Measurements from ENCODE around the gene XKR7. TPM values are rescaled to one million over a fixed set of nuclear protein-coding genes. Genes with fewer than 3 reads are reported as not detected.
"Not testable (repeated sequence)": the region's sequence is repeated elsewhere in the genome, so short reads cannot be mapped to it uniquely, and the experiment has no call there.

XKR7 gene
- total RNA-seq, 2 donors from 2014 or later: not detected

DNA sequence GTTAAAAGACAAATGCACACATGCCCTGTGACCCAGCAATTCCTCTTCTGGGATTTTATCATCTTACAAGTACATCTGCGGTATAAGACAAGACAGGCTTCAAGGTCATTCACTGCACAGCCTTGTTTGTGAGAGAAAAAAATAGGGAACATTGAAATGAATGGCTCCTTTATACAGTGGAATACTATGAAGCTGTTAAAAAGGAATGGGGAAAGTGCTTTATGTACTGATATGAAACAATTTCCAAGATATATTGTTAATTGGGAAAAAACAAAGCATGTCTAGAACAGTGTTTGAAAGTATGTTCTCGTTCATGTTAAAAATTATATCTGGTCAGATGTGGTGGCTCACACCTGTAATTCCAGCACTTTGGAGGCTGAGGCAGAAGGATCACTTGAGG, 41.5 kb upstream of the XKR7 start:
- Histone ChIP-seq H3K9me3 (no peaks in the 10 kb centered on the region), H3K4me1 (ENCODE audit: control insufficient read depth in 1 of 2, low read depth in 2 of 2) (no peaks in the 10 kb centered on the region), H3K36me3 (no peaks in the 10 kb centered on the region), H3K4me3 (no peak overlapping the region), H3K27me3 (replicated peaks; ENCODE audit: insufficient read depth) (no peaks in the 10 kb centered on the region), H3K27ac (no peak overlapping the region)
- TF ChIP-seq, protein P1, sequence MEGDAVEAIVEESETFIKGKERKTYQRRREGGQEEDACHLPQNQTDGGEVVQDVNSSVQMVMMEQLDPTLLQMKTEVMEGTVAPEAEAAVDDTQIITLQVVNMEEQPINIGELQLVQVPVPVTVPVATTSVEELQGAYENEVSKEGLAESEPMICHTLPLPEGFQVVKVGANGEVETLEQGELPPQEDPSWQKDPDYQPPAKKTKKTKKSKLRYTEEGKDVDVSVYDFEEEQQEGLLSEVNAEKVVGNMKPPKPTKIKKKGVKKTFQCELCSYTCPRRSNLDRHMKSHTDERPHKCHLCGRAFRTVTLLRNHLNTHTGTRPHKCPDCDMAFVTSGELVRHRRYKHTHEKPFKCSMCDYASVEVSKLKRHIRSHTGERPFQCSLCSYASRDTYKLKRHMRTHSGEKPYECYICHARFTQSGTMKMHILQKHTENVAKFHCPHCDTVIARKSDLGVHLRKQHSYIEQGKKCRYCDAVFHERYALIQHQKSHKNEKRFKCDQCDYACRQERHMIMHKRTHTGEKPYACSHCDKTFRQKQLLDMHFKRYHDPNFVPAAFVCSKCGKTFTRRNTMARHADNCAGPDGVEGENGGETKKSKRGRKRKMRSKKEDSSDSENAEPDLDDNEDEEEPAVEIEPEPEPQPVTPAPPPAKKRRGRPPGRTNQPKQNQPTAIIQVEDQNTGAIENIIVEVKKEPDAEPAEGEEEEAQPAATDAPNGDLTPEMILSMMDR (IDR thresholded peaks at IDR 0.05): no peak
- ATAC-seq (ENCODE audit: insufficient number of reproducible peaks, low FRiP score, low read depth): no peak
- DNase-seq (ENCODE audit: low spot score): no peak

DNA sequence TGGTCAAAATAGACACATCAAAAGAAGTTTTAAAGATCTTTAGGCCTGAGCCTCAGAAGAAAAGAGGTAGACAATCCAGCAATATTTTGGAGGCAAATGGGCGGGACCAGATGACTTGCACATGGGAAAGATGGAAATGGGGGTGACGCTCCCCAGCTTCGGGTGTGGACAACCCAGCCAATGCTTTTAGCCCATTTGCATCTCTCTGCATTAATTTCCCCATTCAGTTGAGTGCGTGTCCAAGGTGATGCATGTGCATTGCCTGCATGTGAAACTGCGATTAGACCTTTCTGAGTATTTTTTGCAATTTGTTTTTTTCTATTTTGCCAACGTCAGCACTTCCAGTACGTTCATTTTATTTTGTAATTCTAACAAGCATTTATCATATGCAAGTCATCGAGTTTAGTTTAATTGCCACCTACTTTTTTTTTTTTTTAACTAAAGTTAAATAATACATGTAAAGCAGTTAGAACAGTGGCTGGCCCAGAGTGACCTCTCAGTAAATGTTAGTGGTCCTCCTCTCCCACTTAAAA, 40.3 kb upstream of the XKR7 start:
- no peaks in the 10 kb centered on the region for H3K36me3 ChIP-seq
- no peak overlapping the region for H3K27ac ChIP-seq
- H3K4me3 ChIP-seq: no peak overlapping the region
- no peaks in the 10 kb centered on the region for H3K9me3 ChIP-seq
- DNase-seq (ENCODE audit: low spot score) (no peak), ATAC-seq (ENCODE audit: insufficient number of reproducible peaks, low FRiP score, low read depth) (no peak)
- no peaks in the 10 kb centered on the region for H3K27me3 ChIP-seq (replicated peaks; ENCODE audit: insufficient read depth)
- H3K4me1 ChIP-seq (ENCODE audit: control insufficient read depth in 1 of 2, low read depth in 2 of 2): no peaks in the 10 kb centered on the region
- TF ChIP-seq, protein P1 (IDR thresholded peaks at IDR 0.05): no peak

DNA sequence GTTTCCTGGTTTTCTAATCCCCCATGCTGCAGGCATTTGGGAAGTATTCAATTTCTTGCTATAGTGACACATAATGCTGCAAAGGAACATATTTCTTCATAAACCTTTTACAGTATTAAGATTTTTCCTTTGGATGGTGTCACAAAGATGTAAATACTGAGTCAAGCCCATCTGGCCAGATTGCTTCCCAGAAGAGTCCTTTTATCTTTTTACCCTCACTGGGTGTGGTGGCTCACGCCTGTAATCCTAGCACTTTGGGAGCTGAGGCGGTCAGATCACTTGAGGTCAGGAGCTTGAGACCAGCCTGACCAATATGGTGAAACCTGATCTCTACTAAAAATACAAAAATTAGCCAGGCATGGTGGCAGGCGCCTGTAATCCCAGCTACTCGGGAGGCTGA, 38.3 kb upstream of the XKR7 start:
- not testable (repeated sequence) for H3K27me3 ChIP-seq (replicated peaks; ENCODE audit: insufficient read depth); H3K4me1 ChIP-seq (ENCODE audit: control insufficient read depth in 1 of 2, low read depth in 2 of 2); H3K4me3 ChIP-seq; H3K9me3 ChIP-seq; ATAC-seq (ENCODE audit: insufficient number of reproducible peaks, low FRiP score, low read depth); H3K36me3 ChIP-seq; DNase-seq (ENCODE audit: low spot score); H3K27ac ChIP-seq

DNA sequence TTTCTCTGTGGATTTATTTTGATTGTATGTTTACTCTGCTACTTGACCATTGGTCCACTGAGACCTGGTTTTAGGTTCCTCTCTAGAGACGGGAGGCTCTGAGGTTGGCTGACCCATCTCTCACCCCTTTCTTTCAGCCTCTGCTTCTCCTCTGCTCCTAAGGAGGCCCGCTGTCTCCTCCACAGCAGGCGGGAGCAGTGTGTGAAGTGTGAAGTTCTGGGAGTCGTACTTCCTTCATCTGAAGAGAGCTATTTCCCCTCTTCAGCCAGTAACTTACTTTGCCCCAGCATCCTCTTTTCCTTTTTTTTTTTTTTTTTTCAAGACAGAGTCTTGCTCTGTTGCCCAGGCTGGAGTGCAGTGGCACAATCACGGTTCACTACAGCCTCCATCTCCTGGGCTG, 37.2 kb upstream of the XKR7 start:
- TF ChIP-seq, protein P1 (IDR thresholded peaks at IDR 0.05): no peak
- Histone ChIP-seq H3K4me3 (no peak overlapping the region), H3K36me3 (no peaks in the 10 kb centered on the region), H3K27me3 (replicated peaks; ENCODE audit: insufficient read depth) (no peaks in the 10 kb centered on the region), H3K4me1 (ENCODE audit: control insufficient read depth in 1 of 2, low read depth in 2 of 2) (no peaks in the 10 kb centered on the region), H3K27ac (no peak overlapping the region), H3K9me3 (no peaks in the 10 kb centered on the region)
- DNase-seq (ENCODE audit: low spot score): no peak
- no peak for ATAC-seq (ENCODE audit: insufficient number of reproducible peaks, low FRiP score, low read depth)

DNA sequence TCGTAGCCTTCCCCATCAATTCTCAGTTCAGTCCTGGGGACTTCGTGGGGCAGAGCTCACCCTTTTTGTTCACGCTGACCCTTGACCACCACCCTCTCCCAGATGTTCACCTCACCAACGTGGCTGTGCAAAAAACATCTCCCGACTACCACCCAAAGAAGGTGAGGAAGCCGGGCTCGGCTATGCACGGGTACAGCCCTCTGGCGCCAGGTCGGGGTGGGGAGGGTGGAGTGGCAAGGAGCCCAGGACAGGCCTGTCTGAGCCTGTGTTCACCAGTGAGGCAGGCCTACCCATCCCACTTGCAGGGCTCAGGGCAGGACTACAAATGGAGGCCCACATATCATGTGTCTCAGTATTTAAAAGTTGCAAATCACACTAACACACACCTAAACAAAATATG, 34.3 kb upstream of the XKR7 start:
- H3K4me3 ChIP-seq: no peak overlapping the region
- H3K27ac ChIP-seq: no peak overlapping the region
- TF ChIP-seq, protein P1 (IDR thresholded peaks at IDR 0.05): no peak
- H3K36me3 ChIP-seq: no peaks in the 10 kb centered on the region
- DNase-seq (ENCODE audit: low spot score) (no peak), ATAC-seq (ENCODE audit: insufficient number of reproducible peaks, low FRiP score, low read depth) (no peak)
- no peaks in the 10 kb centered on the region for H3K4me1 ChIP-seq (ENCODE audit: control insufficient read depth in 1 of 2, low read depth in 2 of 2)
- H3K27me3 ChIP-seq (replicated peaks; ENCODE audit: insufficient read depth): no peaks in the 10 kb centered on the region
- no peaks in the 10 kb centered on the region for H3K9me3 ChIP-seq

DNA sequence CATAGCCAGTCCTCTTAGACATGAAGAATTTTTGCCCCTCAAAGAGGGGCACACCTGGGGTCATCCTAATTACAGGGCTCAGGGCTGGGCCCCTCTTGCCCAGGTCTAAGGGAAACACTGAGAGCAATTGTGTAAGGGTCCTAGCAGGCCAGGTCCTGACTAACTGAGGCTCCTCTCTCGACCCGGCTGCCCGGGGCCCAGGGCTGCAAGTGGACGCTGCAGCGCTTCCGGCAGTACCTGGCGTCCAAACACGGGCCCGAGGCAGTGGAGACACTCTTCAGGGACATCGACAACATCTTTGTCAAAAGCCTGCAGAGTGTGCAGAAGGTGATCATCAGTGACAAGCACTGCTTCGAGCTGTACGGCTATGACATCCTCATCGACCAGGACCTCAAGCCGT, 33.5 kb upstream of the XKR7 start:
- Histone ChIP-seq H3K4me1 (ENCODE audit: control insufficient read depth in 1 of 2, low read depth in 2 of 2) (no peaks in the 10 kb centered on the region), H3K27ac (no peak overlapping the region), H3K36me3 (no peaks in the 10 kb centered on the region), H3K4me3 (no peak overlapping the region), H3K27me3 (replicated peaks; ENCODE audit: insufficient read depth) (no peaks in the 10 kb centered on the region), H3K9me3 (no peaks in the 10 kb centered on the region)
- TF ChIP-seq, protein P1 (IDR thresholded peaks at IDR 0.05): no peak
- ATAC-seq (ENCODE audit: insufficient number of reproducible peaks, low FRiP score, low read depth): no peak
- no peak for DNase-seq (ENCODE audit: low spot score)

All from thoracic aorta (tissue), 2 donors.